GM21717 (cell line): ENCODE measurements around the gene LAPTM5.

Experiments used
- ATAC-seq: cut with Tn5 transposase; IDR thresholded peaks from one replicate; pipeline ENCODE4 v1.9.1; 2021; ENCODE audit warnings: mild to moderate bottlenecking, moderate library complexity; ENCODE audit not compliant: unreplicated experiment

Gene LAPTM5

GRCh38 chr1:30684881-30685795 lies 72.4 kb downstream of the LAPTM5 start:
- ATAC-seq = no peak

GRCh38 chr1:30684259-30684658 lies 73.3 kb downstream of the LAPTM5 start:
- no peak for ATAC-seq

DNA sequence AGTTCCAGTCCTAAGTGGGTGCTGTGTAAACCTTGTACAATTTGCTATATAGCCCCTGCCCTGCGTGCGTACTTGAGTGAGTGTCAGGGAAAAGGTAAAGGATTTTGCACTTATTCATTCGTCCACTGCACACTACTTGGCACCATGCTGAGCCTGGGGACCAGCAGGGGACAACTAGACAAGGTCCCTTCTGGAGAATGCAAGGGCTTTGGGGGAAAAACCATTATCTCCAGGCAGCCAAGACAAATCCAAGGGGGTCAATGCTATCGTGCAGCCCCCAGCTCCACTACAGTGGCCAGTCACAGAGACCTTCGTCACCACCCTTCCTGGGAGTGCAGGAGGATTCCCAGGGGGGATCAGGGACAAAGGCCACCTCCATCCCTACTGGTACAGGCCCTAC lies 73.9 kb downstream of the LAPTM5 start:
- ATAC-seq = no peak
